GF-D8 (cell line): ENCODE measurements around the gene LILRA1.
A peak's percentile ranks its signal among the peaks of the same experiment; 100 is the strongest.
"Not testable (repeated sequence)": the region's sequence is repeated elsewhere in the genome, so short reads cannot be mapped to it uniquely, and the experiment has no call there.

Experiments used
- DNase-seq: peaks from one replicate; lab custom pipeline; 2025; lab: John Stamatoyannopoulos, UW

LILRA1 gene

GRCh38 chr19:54593445-54593844, at the start of gene LILRA1:
Gene LILRA1 (plus strand): TSS chr19:54593632. CDS start chr19:54594245, 613 bp downstream.
- DNase-seq = peak; percentile 45

- DNase-seq = no peak
Observed at GRCh38 chr19:54548806-54549205, 44.6 kb upstream of the LILRA1 start.

- no peak for DNase-seq
Observed at GRCh38 chr19:54549224-54549623, 44.2 kb upstream of the LILRA1 start.

- DNase-seq = no peak
Observed at GRCh38 chr19:54551293-54551692, 42.1 kb upstream of the LILRA1 start.

GRCh38 chr19:54551950-54552912, 41.2 kb upstream of the LILRA1 start:
- DNase-seq = peak; percentile 7

- DNase-seq = no peak
Observed at GRCh38 chr19:54552913-54553310, 40.5 kb upstream of the LILRA1 start.

GRCh38 chr19:54554006-54554405, 39.4 kb upstream of the LILRA1 start:
- no peak for DNase-seq

GRCh38 chr19:54554896-54555295, 38.5 kb upstream of the LILRA1 start:
- DNase-seq = no peak

- DNase-seq = no peak
Observed at GRCh38 chr19:54556194-54556593, 37.2 kb upstream of the LILRA1 start.

- DNase-seq = no peak
Observed at GRCh38 chr19:54558339-54558738, 35.1 kb upstream of the LILRA1 start.

- DNase-seq = no peak
Observed at GRCh38 chr19:54560881-54561385, 32.5 kb upstream of the LILRA1 start.

GRCh38 chr19:54561840-54562239, 31.6 kb upstream of the LILRA1 start:
- no peak for DNase-seq

GRCh38 chr19:54563206-54563605, 30.2 kb upstream of the LILRA1 start:
- DNase-seq = not testable (repeated sequence)

GRCh38 chr19:54570316-54570715, 23.1 kb upstream of the LILRA1 start:
- DNase-seq = no peak

GRCh38 chr19:54571715-54572615, 21.5 kb upstream of the LILRA1 start:
- peak; percentile 17 for DNase-seq

GRCh38 chr19:54572696-54573311, 20.6 kb upstream of the LILRA1 start:
- peak; percentile 83 for DNase-seq

- peak; percentile 14 for DNase-seq
Observed at GRCh38 chr19:54573330-54573872, 20.0 kb upstream of the LILRA1 start, which contains the start of gene LILRA2. Gene LILRA2 (plus strand): TSS chr19:54573790. CDS start chr19:54573879, 89 bp downstream.

- no peak for DNase-seq
Observed at GRCh38 chr19:54574051-54574450, 19.4 kb upstream of the LILRA1 start.

- DNase-seq = no peak
Observed at GRCh38 chr19:54574527-54575056, 18.8 kb upstream of the LILRA1 start.

- DNase-seq = not testable (repeated sequence)
Observed at GRCh38 chr19:54575205-54575604, 18.2 kb upstream of the LILRA1 start.

GRCh38 chr19:54576411-54576976, 16.9 kb upstream of the LILRA1 start:
- DNase-seq = no peak
